K562 (cell line): ENCODE data around the gene TMEM117. TPM values are rescaled to one million over a fixed set of nuclear protein-coding genes. Genes with fewer than 3 reads are reported as not detected.

ENCODE experiments used
- ARNT ChIP-seq, 2 experiments: fragments of 450-650 bp; IDR thresholded peaks; 2 replicates each; pipeline ENCODE4 v1.6.1; 2016; ENCODE audit warnings: mild to moderate bottlenecking in 1 of 2
- ELF4 ChIP-seq: fragments of 450-650 bp; formaldehyde crosslinking; IDR thresholded peaks from 2 replicates; pipeline ENCODE4 v1.4.0; 2022; ENCODE audit warnings: missing genetic modification characterization
- ETV6 ChIP-seq, 3 experiments: fragments of 150-350 bp in 1 of 3; sonication (generic) in 1 of 3; formaldehyde crosslinking in 1 of 3; IDR thresholded peaks; 2 replicates each; pipeline versions ENCODE4 v1.6.1 to v1.8.0; 2014 to 2022; ENCODE audit warnings: borderline replicate concordance in 2 of 3, low read depth in 2 of 3, antibody characterized with exemption in 1 of 3, low read length in 1 of 3, mild to moderate bottlenecking in 1 of 3, missing genetic modification reagents in 1 of 3
- HDAC1 ChIP-seq, 2 experiments: fragments of 450-650 bp; IDR thresholded peaks; 2 replicates each; pipeline ENCODE4 v1.6.1; 2016 to 2017; ENCODE audit warnings: inconsistent platforms in 1 of 2, mild to moderate bottlenecking in 1 of 2, moderate library complexity in 1 of 2
- MYC ChIP-seq, 2 experiments: fragments of 250-450 bp in 1 of 2; sonication (Bioruptor Pico) in 1 of 2; IDR thresholded peaks; 2 replicates each; pipeline versions ENCODE4 v1.5.1 to v1.6.1; 2012 to 2021; ENCODE audit warnings: low read depth in 2 of 2, borderline replicate concordance in 1 of 2, improper control_type of control experiment in 1 of 2, low read length in 1 of 2, mild to moderate bottlenecking in 1 of 2, moderate library complexity in 1 of 2
- PBX2 ChIP-seq, 2 experiments: IDR thresholded peaks in 1 of 2; conservative IDR thresholded peaks in 1 of 2; 2 replicates each; pipeline ENCODE4 v1.6.1; 2016; ENCODE audit warnings: low read depth in 2 of 2, mild to moderate bottlenecking in 1 of 2, missing compliant biosample characterization in 1 of 2, missing genetic modification characterization in 1 of 2, moderate library complexity in 1 of 2
- POLR3G ChIP-seq: IDR thresholded peaks from 2 replicates; pipeline ENCODE4 v1.6.1; 2011; ENCODE audit not compliant: insufficient read length, insufficient replicate concordance; ENCODE audit errors: extremely low read depth
- RFX5 ChIP-seq: IDR thresholded peaks from 2 replicates; pipeline ENCODE4 v1.6.1; 2011; ENCODE audit warnings: low read depth, mild to moderate bottlenecking, improper control_type of control experiment, low read length
- XRCC4 ChIP-seq: IDR thresholded peaks from one replicate; pipeline ENCODE4 v1.6.1; 2011; ENCODE audit not compliant: insufficient read depth, insufficient read length; ENCODE audit errors: extremely low read depth
- ZFX ChIP-seq: sonication (generic); formaldehyde crosslinking; IDR thresholded peaks from 2 replicates; pipeline ENCODE4 v1.8.0; 2022; ENCODE audit warnings: mild to moderate bottlenecking, missing genetic modification reagents, moderate library complexity
- polyA plus RNA-seq, 8 experiments: library from polyadenylated mRNA; depleted of rRNA in 4 of 8; stranded (reverse) in 5 of 8; unstranded in 3 of 8; fragments of >200 nt; fragmentation: Nextera tagmentation in 2 of 8; fragmentation: Illumina TruSeq in 1 of 8; extraction: Ambion mirVana in 2 of 8; extraction: Trizol in 1 of 8; gene quantifications; 2 replicates each; pipeline versions ENCODE4 v1.2.1 to v1.2.3, GENCODE V29; 2011 to 2014; ENCODE audit warnings: inconsistent platforms in 1 of 8, missing spikeins in 1 of 8
- total RNA-seq, 7 experiments: library from RNA; depleted of rRNA in 6 of 7; stranded (reverse); fragments of >200 nt in 6 of 7; fragmentation: Illumina TruSeq in 2 of 7; extraction: Trizol in 2 of 7; gene quantifications; 2 replicates each; pipeline versions ENCODE4 v1.2.1 to v1.2.3, GENCODE V29; 2011 to 2021; ENCODE audit warnings: low replicate concordance in 1 of 7
- TF ChIP-seq, protein P1 (sequence below), 2 experiments: fragments of 450-650 bp; formaldehyde crosslinking in 1 of 2; IDR thresholded peaks; 2 replicates each; pipeline versions ENCODE4 v1.4.0 to v1.6.1; 2014 to 2020; ENCODE audit warnings: mild to moderate bottlenecking in 2 of 2, borderline replicate concordance in 1 of 2, low read depth in 1 of 2
- TF ChIP-seq, protein P2 (sequence below): fragments of 450-650 bp; IDR thresholded peaks from 2 replicates; pipeline ENCODE4 v1.6.1; 2017; ENCODE audit warnings: mild to moderate bottlenecking, moderate library complexity

The TMEM117 gene
- total and polyA plus RNA-seq, 9 of the 15 experiments (the other 6 are each of a cell fraction or from before 2014, with no cell fraction given), result 0.31 to 2.8 (median 1.0) TPM

- TF ChIP-seq MYC (IDR thresholded peaks at IDR 0.05; ENCODE audit: low read depth, low read length), result peak; percentile 37; the same call in 1 of the 2 replicates
- no peak for TF ChIP-seq MYC (CRISPR knock-in tag; IDR thresholded peaks at IDR 0.05; ENCODE audit: borderline replicate concordance, low read depth)
- no peak for TF ChIP-seq PBX2 (CRISPR knock-in tag; IDR thresholded peaks at IDR 0.05; ENCODE audit: low read depth)
- TF ChIP-seq PBX2 (tag; conservative IDR thresholded peaks at IDR 0.05; ENCODE audit: low read depth), result no peak
- TF ChIP-seq POLR3G, result no peak
- TF ChIP-seq XRCC4, result no peak
- TF ChIP-seq, protein P1, sequence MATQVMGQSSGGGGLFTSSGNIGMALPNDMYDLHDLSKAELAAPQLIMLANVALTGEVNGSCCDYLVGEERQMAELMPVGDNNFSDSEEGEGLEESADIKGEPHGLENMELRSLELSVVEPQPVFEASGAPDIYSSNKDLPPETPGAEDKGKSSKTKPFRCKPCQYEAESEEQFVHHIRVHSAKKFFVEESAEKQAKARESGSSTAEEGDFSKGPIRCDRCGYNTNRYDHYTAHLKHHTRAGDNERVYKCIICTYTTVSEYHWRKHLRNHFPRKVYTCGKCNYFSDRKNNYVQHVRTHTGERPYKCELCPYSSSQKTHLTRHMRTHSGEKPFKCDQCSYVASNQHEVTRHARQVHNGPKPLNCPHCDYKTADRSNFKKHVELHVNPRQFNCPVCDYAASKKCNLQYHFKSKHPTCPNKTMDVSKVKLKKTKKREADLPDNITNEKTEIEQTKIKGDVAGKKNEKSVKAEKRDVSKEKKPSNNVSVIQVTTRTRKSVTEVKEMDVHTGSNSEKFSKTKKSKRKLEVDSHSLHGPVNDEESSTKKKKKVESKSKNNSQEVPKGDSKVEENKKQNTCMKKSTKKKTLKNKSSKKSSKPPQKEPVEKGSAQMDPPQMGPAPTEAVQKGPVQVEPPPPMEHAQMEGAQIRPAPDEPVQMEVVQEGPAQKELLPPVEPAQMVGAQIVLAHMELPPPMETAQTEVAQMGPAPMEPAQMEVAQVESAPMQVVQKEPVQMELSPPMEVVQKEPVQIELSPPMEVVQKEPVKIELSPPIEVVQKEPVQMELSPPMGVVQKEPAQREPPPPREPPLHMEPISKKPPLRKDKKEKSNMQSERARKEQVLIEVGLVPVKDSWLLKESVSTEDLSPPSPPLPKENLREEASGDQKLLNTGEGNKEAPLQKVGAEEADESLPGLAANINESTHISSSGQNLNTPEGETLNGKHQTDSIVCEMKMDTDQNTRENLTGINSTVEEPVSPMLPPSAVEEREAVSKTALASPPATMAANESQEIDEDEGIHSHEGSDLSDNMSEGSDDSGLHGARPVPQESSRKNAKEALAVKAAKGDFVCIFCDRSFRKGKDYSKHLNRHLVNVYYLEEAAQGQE (IDR thresholded peaks at IDR 0.05; ENCODE audit: borderline replicate concordance), result no peak
- TF ChIP-seq, protein P1 (CRISPR knock-in tag; IDR thresholded peaks at IDR 0.05; ENCODE audit: low read depth), result peak; percentile 37; the same call in 1 of the 2 replicates
- peak; percentile 95 for TF ChIP-seq ZFX (CRISPR knock-in tag)
- TF ChIP-seq ETV6 (IDR thresholded peaks at IDR 0.05; ENCODE audit: borderline replicate concordance in 1 of 2, low read depth in 2 of 2, low read length in 1 of 2), result no peak
- TF ChIP-seq ETV6 (CRISPR knock-in tag; IDR thresholded peaks at IDR 0.05; ENCODE audit: borderline replicate concordance), result no peak
- no peak for TF ChIP-seq ARNT (IDR thresholded peaks at IDR 0.05)
- TF ChIP-seq, protein P2, sequence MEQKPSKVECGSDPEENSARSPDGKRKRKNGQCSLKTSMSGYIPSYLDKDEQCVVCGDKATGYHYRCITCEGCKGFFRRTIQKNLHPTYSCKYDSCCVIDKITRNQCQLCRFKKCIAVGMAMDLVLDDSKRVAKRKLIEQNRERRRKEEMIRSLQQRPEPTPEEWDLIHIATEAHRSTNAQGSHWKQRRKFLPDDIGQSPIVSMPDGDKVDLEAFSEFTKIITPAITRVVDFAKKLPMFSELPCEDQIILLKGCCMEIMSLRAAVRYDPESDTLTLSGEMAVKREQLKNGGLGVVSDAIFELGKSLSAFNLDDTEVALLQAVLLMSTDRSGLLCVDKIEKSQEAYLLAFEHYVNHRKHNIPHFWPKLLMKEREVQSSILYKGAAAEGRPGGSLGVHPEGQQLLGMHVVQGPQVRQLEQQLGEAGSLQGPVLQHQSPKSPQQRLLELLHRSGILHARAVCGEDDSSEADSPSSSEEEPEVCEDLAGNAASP, result no peak
- TF ChIP-seq ELF4, result no peak
- peak in 1 of 2 experiments; percentile 15; a peak in 1 of 4 replicates for TF ChIP-seq HDAC1 (IDR thresholded peaks at IDR 0.05)
- no peak for TF ChIP-seq RFX5
Observed at GRCh38 chr12:43805860-43806736, 29.8 kb upstream of the TMEM117 start, which contains the start of gene TWF1 (continued).
